ENCODE measurements around the gene ZNF521.

DNA sequence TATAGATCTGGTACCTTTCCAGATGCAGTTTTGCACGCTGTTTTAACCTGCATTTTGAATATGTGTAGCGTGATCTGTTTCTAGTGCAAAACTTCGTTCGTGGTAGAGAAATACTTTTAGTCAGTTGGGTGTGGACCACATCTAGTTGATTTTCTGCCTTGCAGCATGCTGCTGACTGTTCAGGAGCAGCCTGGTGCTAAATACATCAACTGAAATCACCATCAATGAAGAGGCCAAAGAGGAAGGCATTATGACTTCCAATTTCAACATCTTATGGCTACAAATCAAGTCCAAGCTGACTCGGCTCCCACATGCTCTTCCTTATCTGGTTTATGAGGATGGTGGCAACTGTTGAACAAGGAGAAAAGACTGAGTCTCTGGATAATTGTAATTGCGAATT, 298.5 kb downstream of the ZNF521 start:
- no peak for TF ChIP-seq TAF1 (IDR thresholded peaks at IDR 0.05; ENCODE audit: borderline replicate concordance, low read depth, low read length)
- no peak for TF ChIP-seq HDGF (IDR thresholded peaks at IDR 0.05)
- TF ChIP-seq, protein P1, sequence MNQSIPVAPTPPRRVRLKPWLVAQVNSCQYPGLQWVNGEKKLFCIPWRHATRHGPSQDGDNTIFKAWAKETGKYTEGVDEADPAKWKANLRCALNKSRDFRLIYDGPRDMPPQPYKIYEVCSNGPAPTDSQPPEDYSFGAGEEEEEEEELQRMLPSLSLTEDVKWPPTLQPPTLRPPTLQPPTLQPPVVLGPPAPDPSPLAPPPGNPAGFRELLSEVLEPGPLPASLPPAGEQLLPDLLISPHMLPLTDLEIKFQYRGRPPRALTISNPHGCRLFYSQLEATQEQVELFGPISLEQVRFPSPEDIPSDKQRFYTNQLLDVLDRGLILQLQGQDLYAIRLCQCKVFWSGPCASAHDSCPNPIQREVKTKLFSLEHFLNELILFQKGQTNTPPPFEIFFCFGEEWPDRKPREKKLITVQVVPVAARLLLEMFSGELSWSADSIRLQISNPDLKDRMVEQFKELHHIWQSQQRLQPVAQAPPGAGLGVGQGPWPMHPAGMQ (IDR thresholded peaks at IDR 0.05; ENCODE audit: borderline replicate concordance), result no peak
- no peak for TF ChIP-seq SIN3A (IDR thresholded peaks at IDR 0.05; ENCODE audit: low read depth, low read length)
- TF ChIP-seq, protein P2, sequence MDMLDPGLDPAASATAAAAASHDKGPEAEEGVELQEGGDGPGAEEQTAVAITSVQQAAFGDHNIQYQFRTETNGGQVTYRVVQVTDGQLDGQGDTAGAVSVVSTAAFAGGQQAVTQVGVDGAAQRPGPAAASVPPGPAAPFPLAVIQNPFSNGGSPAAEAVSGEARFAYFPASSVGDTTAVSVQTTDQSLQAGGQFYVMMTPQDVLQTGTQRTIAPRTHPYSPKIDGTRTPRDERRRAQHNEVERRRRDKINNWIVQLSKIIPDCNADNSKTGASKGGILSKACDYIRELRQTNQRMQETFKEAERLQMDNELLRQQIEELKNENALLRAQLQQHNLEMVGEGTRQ (IDR thresholded peaks at IDR 0.05; ENCODE audit: borderline replicate concordance, low read depth, low read length), result no peak
- no peak for TF ChIP-seq YY1 (IDR thresholded peaks at IDR 0.05; ENCODE audit: low read depth, low read length)
- no peak for TF ChIP-seq SPI1 (IDR thresholded peaks at IDR 0.05; ENCODE audit: borderline replicate concordance, insufficient read depth, low read depth, low read length)
- no peak for TF ChIP-seq RAD21 (IDR thresholded peaks at IDR 0.05; ENCODE audit: insufficient read depth, low read depth, low read length)
